HCT116 (cell line): ENCODE data around the gene ACTG2. TPM values are rescaled to one million over a fixed set of nuclear protein-coding genes. Genes with fewer than 3 reads are reported as not detected.
A peak's percentile ranks its signal among the peaks of the same experiment; 100 is the strongest.
"Not testable (repeated sequence)": the region's sequence is repeated elsewhere in the genome, so short reads cannot be mapped to it uniquely, and the experiment has no call there.

Source experiments
- ATAC-seq: fragments of 200-7000 bp; cut with Tn5 transposase; 2 replicates; pipeline ENCODE4 v1.9.1; 2020; ENCODE audit warnings: mild to moderate bottlenecking, moderate library complexity
- BruUV-seq: library from RNA; stranded (reverse); fragments of 400-500 nt; replicated peaks from 2 replicates; lab custom pipeline; 2021; lab: Mats Ljungman, UMichigan
- CTCF ChIA-PET: fragments of 300-600 bp; sonication (Branson Sonifier 250); formaldehyde crosslinking; loops from one replicate; lab custom pipeline; 2021; ENCODE audit warnings: antibody characterized with exemption; lab: Charles Lee
- POLR2A ChIA-PET: fragments of 300-600, 350-600 bp; sonication (Branson Sonifier 250); formaldehyde crosslinking; loops from one replicate; lab custom pipeline; 2021; ENCODE audit warnings: antibody characterized with exemption; lab: Charles Lee
- RAD21 ChIA-PET, 2 experiments: fragments of 300-600 bp; sonication (Branson Sonifier 250); formaldehyde crosslinking; loops; one replicate each; lab custom pipeline; 2023; ENCODE audit warnings: low total read pairs in 2 of 2; ENCODE audit not compliant: uncharacterized antibody in 2 of 2, unreplicated experiment in 2 of 2, low non-redundant PET in 1 of 2; lab: Charles Lee
- DNase-seq: peaks from one replicate; pipeline ENCODE4 v3.0.0-alpha.2; 2010; ENCODE audit warnings: low read depth, low spot score
- H2AFZ ChIP-seq: fragments of 200-600 bp; shearing (Covaris generic), sonication (generic); 2 replicates; pipeline ENCODE4 v1.6.1; 2017; ENCODE audit warnings: low read depth, mixed run types, mixed read lengths, antibody characterized with exemption, low read length; ENCODE audit not compliant: poor library complexity, severe bottlenecking
- H3K27ac ChIP-seq: 2 replicates; pipeline ENCODE4 v1.5.1; 2012; ENCODE audit warnings: low read depth, low read length
- H3K27me3 ChIP-seq: fragments of 200-600 bp; sonication (generic); 2 replicates; pipeline ENCODE4 v1.6.1; 2016; ENCODE audit warnings: mixed run types, low read length, mixed read lengths; ENCODE audit not compliant: insufficient read depth
- H3K36me3 ChIP-seq, 2 experiments: fragments of 200-500 bp in 1 of 2; fragments of 200-600 bp in 1 of 2; sonication (Bioruptor generic) in 1 of 2; sonication (generic) in 1 of 2; 2 replicates each; pipeline versions ENCODE4 v1.5.1 to v1.6.1; 2014 to 2016; ENCODE audit warnings: low read length in 2 of 2, inconsistent platforms in 1 of 2, mixed read lengths in 1 of 2, mixed run types in 1 of 2; ENCODE audit not compliant: insufficient read depth in 2 of 2, control insufficient read depth in 1 of 2
- H3K4me1 ChIP-seq, 2 experiments: fragments of 200-600 bp in 1 of 2; sonication (generic) in 1 of 2; 2 replicates each; pipeline versions ENCODE4 v1.5.1 to v1.6.1; 2012 to 2017; ENCODE audit warnings: low read length in 2 of 2, inconsistent platforms in 1 of 2, mild to moderate bottlenecking in 1 of 2, mixed read lengths in 1 of 2, mixed run types in 1 of 2, moderate library complexity in 1 of 2; ENCODE audit not compliant: insufficient read depth in 2 of 2, control insufficient read depth in 1 of 2
- H3K4me2 ChIP-seq: fragments of 200-600 bp; sonication (generic); 2 replicates; pipeline ENCODE4 v1.6.1; 2017; ENCODE audit warnings: mixed run types, low read length, mixed read lengths
- H3K4me3 ChIP-seq, 2 experiments: fragments of 200-600 bp in 1 of 2; sonication (generic) in 1 of 2; replicated peaks in 1 of 2; 2 replicates each; pipeline ENCODE4 v1.5.1; 2011 to 2016; ENCODE audit warnings: low read length in 2 of 2, control low read depth in 1 of 2, low read depth in 1 of 2, mild to moderate bottlenecking in 1 of 2, mixed read lengths in 1 of 2, mixed run types in 1 of 2
- H3K79me2 ChIP-seq: fragments of 200-600 bp; sonication (generic); 2 replicates; pipeline ENCODE4 v1.6.1; 2017; ENCODE audit warnings: mild to moderate bottlenecking, mixed run types, low read length, moderate library complexity, mixed read lengths; ENCODE audit not compliant: insufficient read depth
- H3K9ac ChIP-seq: fragments of 200-600 bp; sonication (generic); 2 replicates; pipeline ENCODE4 v1.6.1; 2016; ENCODE audit warnings: low read length, mixed read lengths
- H3K9me2 ChIP-seq: fragments of 200-600 bp; sonication (generic), shearing (Covaris generic); 2 replicates; pipeline ENCODE4 v1.6.1; 2017; ENCODE audit warnings: mixed run types, mild to moderate bottlenecking, moderate library complexity; ENCODE audit not compliant: insufficient read depth
- H3K9me3 ChIP-seq, 2 experiments: fragments of 200-500 bp in 1 of 2; fragments of 200-600 bp in 1 of 2; sonication (Bioruptor generic) in 1 of 2; sonication (generic) in 1 of 2; 2 replicates each; pipeline ENCODE4 v1.6.1; 2014 to 2017; ENCODE audit warnings: low read length in 2 of 2, mixed read lengths in 2 of 2, inconsistent platforms in 1 of 2, low read depth in 1 of 2, mild to moderate bottlenecking in 1 of 2, mixed run types in 1 of 2, moderate library complexity in 1 of 2; ENCODE audit not compliant: control insufficient read depth in 1 of 2, insufficient read depth in 1 of 2
- H4K20me1 ChIP-seq: fragments of 200-600 bp; sonication (generic), shearing (Covaris generic); 2 replicates; pipeline ENCODE4 v1.6.1; 2017; ENCODE audit warnings: mixed run types, mild to moderate bottlenecking, moderate library complexity; ENCODE audit not compliant: insufficient read depth
- ATF3 ChIP-seq: IDR thresholded peaks from 2 replicates; pipeline ENCODE4 v1.6.1; 2012
- SRF ChIP-seq: IDR thresholded peaks from 2 replicates; pipeline ENCODE4 v1.6.1; 2012; ENCODE audit warnings: low read depth
- intact Hi-C: fragments of 100-400 bp; cut with micrococcal nuclease; formaldehyde crosslinking; loops from 2 replicates; pipeline ENCODE4 v1.10.0; 2022
- total RNA-seq: library from RNA; stranded (reverse); gene quantifications from one replicate; pipeline ENCODE4 v1.2.1, GENCODE V29; 2021; ENCODE audit not compliant: unreplicated experiment

Gene ACTG2
- total RNA-seq, 1 experiment from 2014 or later, result 0.89 TPM

- Histone ChIP-seq H4K20me1 (peaks cover 12% of the 10 kb centered on the region; the same call in 1 of the 2 replicates), H2AFZ (no peak overlapping the region), H3K79me2 (peaks cover 99% of the 10 kb centered on the region), H3K4me1 (no peaks in the 10 kb centered on the region; a peak in 1 of 4 replicates), H3K9ac (no peak overlapping the region), H3K36me3 (peaks cover 10 to 28% of the 10 kb centered on the region in 2 experiments; a peak in 3 of 4 replicates), H3K9me3 (no peaks in the 10 kb centered on the region), H3K27me3 (no peaks in the 10 kb centered on the region), H3K4me3 (no peak overlapping the region), H3K9me2 (no peaks in the 10 kb centered on the region), H3K27ac (no peak overlapping the region), H3K4me2 (no peak overlapping the region)
- ChIA-PET RAD21 (no interaction called here), POLR2A (no interaction called here), CTCF (no interaction called here)
- intact Hi-C loops, result no loop called here
- no peak for TF ChIP-seq ATF3
- TF ChIP-seq SRF, result no peak
- peak; percentile 49 for ATAC-seq
- no peak for DNase-seq
- no TSS peak for BruUV-seq
These were observed 46.6 kb downstream of the ACTG2 start for GRCh38 chr2:73939419-73939818.

- H4K20me1 ChIP-seq, result peaks cover 12% of the 10 kb centered on the region; the same call in 1 of the 2 replicates
- ATAC-seq, POLR2A ChIA-PET: not testable (repeated sequence)
These were observed 47.3 kb downstream of the ACTG2 start for GRCh38 chr2:73940066-73940465.

More at GRCh38 chr2:73940066-73940465, 47.3 kb downstream of the ACTG2 start:
- DNase-seq, H3K9me2 ChIP-seq, H3K9ac ChIP-seq, H2AFZ ChIP-seq, H3K27me3 ChIP-seq, RAD21 ChIA-PET, intact Hi-C loops, H3K27ac ChIP-seq, H3K4me2 ChIP-seq, H3K4me1 ChIP-seq, BruUV-seq, CTCF ChIA-PET, H3K4me3 ChIP-seq, H3K9me3 ChIP-seq: not testable (repeated sequence)
- H3K79me2 ChIP-seq, result peaks cover 99% of the 10 kb centered on the region
- peaks cover 10 to 30% of the 10 kb centered on the region in 2 experiments; a peak in 3 of 4 replicates for H3K36me3 ChIP-seq
